Activated CD4-positive, CD25-positive, alpha-beta regulatory T cell treated with anti-CD3 and anti-CD28 coated beads, Interleukin-2, amount 50 U/mL, for 24 hours (primary cell): ENCODE results near the gene HOXA11.

Experiments
- ATAC-seq, 2 donors: fragments of 150-1000 bp; cut with Tn5 transposase; one replicate each; pipeline ENCODE4 v1.10.0; 2021; ENCODE audit warnings: mild to moderate bottlenecking in 1 of 2, moderate library complexity in 1 of 2

The HOXA11 gene

GRCh38 chr7:27132214-27132613, 52.8 kb downstream of the HOXA11 start:
- ATAC-seq = no peak

- no peak for ATAC-seq
These were observed 53.6 kb downstream of the HOXA11 start for GRCh38 chr7:27131390-27131819.
